IPS DF 6.9 (cell line): Measurements from ENCODE around the gene NEDD9.
A peak's percentile ranks its signal among the peaks of the same experiment; 100 is the strongest.

Experiments used
- DNase-seq: peaks from one replicate; pipeline ENCODE4 v3.0.0-alpha.2; 2013; ENCODE audit warnings: low read depth, low spot score
- H3K27ac ChIP-seq: one replicate; pipeline ENCODE4 v1.5.1; 2013; ENCODE audit warnings: low read length, control low read depth
- H3K27me3 ChIP-seq: 2 replicates; pipeline ENCODE4 v1.6.1; 2013; ENCODE audit warnings: mild to moderate bottlenecking, low read length; ENCODE audit not compliant: control insufficient read depth, insufficient read depth
- H3K36me3 ChIP-seq: 2 replicates; pipeline ENCODE4 v1.6.1; 2013; ENCODE audit warnings: low read length; ENCODE audit not compliant: control insufficient read depth, insufficient read depth
- H3K4me1 ChIP-seq: 2 replicates; pipeline ENCODE4 v1.6.1; 2013; ENCODE audit warnings: low read length; ENCODE audit not compliant: control insufficient read depth, insufficient read depth
- H3K4me3 ChIP-seq: 2 replicates; pipeline ENCODE4 v1.5.1; 2013; ENCODE audit warnings: mild to moderate bottlenecking, low read length
- H3K9me3 ChIP-seq: 2 replicates; pipeline ENCODE4 v1.6.1; 2013; ENCODE audit warnings: low read length, inconsistent platforms; ENCODE audit not compliant: control insufficient read depth, insufficient read depth
- WGBS: extraction: QIAGEN DNeasy Blood & Tissue Kit; methylation state at CpG from one replicate; pipeline ENCODE4 v1.1.7; 2013; ENCODE audit warnings: mixed read lengths, missing lambda C conversion rate; ENCODE audit not compliant: insufficient read length, insufficient coverage; 5-methylcytosine and 5-hydroxymethylcytosine counted together

NEDD9 gene

GRCh38 chr6:11244387-11245126, 12.1 kb upstream of the NEDD9 start:
- no peaks in the 10 kb centered on the region for H3K4me1 ChIP-seq
- no peaks in the 10 kb centered on the region for H3K27me3 ChIP-seq
- no peaks in the 10 kb centered on the region for H3K36me3 ChIP-seq
- no peak overlapping the region for H3K27ac ChIP-seq
- WGBS = 100% methylated on average over 1 of the region's 2 CpGs
- DNase-seq = no peak
- H3K4me3 ChIP-seq = no peak overlapping the region
- H3K9me3 ChIP-seq = no peaks in the 10 kb centered on the region

GRCh38 chr6:11243861-11244260, 11.4 kb upstream of the NEDD9 start:
- H3K9me3 ChIP-seq = no peaks in the 10 kb centered on the region
- H3K4me3 ChIP-seq = no peak overlapping the region
- WGBS = no CpG with 5 or more reads among the region's 1 CpG
- H3K36me3 ChIP-seq = no peaks in the 10 kb centered on the region
- DNase-seq = no peak
- H3K4me1 ChIP-seq = no peaks in the 10 kb centered on the region
- no peaks in the 10 kb centered on the region for H3K27me3 ChIP-seq
- no peak overlapping the region for H3K27ac ChIP-seq

GRCh38 chr6:11242711-11243110, 10.2 kb upstream of the NEDD9 start:
- Histone ChIP-seq H3K9me3 (no peaks in the 10 kb centered on the region), H3K27me3 (no peaks in the 10 kb centered on the region), H3K4me3 (no peak overlapping the region), H3K36me3 (no peaks in the 10 kb centered on the region), H3K4me1 (no peaks in the 10 kb centered on the region), H3K27ac (no peak overlapping the region)
- DNase-seq = no peak

- H3K9me3 ChIP-seq = no peaks in the 10 kb centered on the region
- WGBS = no CpG with 5 or more reads among the region's 17 CpGs
- DNase-seq = peak; percentile 61
- no peaks in the 10 kb centered on the region for H3K36me3 ChIP-seq
- no peak overlapping the region for H3K27ac ChIP-seq
- H3K4me1 ChIP-seq = no peaks in the 10 kb centered on the region
- no peak overlapping the region for H3K4me3 ChIP-seq
- no peaks in the 10 kb centered on the region for H3K27me3 ChIP-seq
These were observed 9.3 kb upstream of the NEDD9 start for GRCh38 chr6:11241793-11242201.

GRCh38 chr6:11241154-11241792, 8.8 kb upstream of the NEDD9 start:
- no peak for DNase-seq
- Histone ChIP-seq H3K9me3 (no peaks in the 10 kb centered on the region), H3K27me3 (no peaks in the 10 kb centered on the region), H3K4me1 (no peaks in the 10 kb centered on the region), H3K27ac (no peak overlapping the region), H3K4me3 (no peak overlapping the region), H3K36me3 (no peaks in the 10 kb centered on the region)
- no CpG with 5 or more reads among the region's 11 CpGs for WGBS

GRCh38 chr6:11237956-11238355, 5.5 kb upstream of the NEDD9 start:
- no peak overlapping the region for H3K4me3 ChIP-seq
- no peaks in the 10 kb centered on the region for H3K36me3 ChIP-seq
- H3K4me1 ChIP-seq = no peaks in the 10 kb centered on the region; the same call in 1 of the 2 replicates
- no peaks in the 10 kb centered on the region for H3K27me3 ChIP-seq
- no CpG with 5 or more reads among the region's 4 CpGs for WGBS
- no peaks in the 10 kb centered on the region for H3K9me3 ChIP-seq
- no peak for DNase-seq
- no peak overlapping the region for H3K27ac ChIP-seq

- WGBS = no CpG with 5 or more reads among the region's 4 CpGs
- no peak overlapping the region for H3K4me3 ChIP-seq
- H3K27ac ChIP-seq = no peak overlapping the region
- H3K4me1 ChIP-seq = no peaks in the 10 kb centered on the region; the same call in 1 of the 2 replicates
- no peaks in the 10 kb centered on the region for H3K27me3 ChIP-seq
- no peaks in the 10 kb centered on the region for H3K36me3 ChIP-seq
- DNase-seq = no peak
- H3K9me3 ChIP-seq = no peaks in the 10 kb centered on the region
These were observed 5.0 kb upstream of the NEDD9 start for GRCh38 chr6:11237428-11237827.

GRCh38 chr6:11236915-11237314, 4.4 kb upstream of the NEDD9 start:
- Histone ChIP-seq H3K27me3 (no peaks in the 10 kb centered on the region), H3K4me3 (no peak overlapping the region), H3K36me3 (no peaks in the 10 kb centered on the region), H3K27ac (no peak overlapping the region), H3K9me3 (no peaks in the 10 kb centered on the region), H3K4me1 (no peaks in the 10 kb centered on the region; the same call in 1 of the 2 replicates)
- DNase-seq = no peak
- no CpG with 5 or more reads among the region's 6 CpGs for WGBS

- DNase-seq = no peak
- no peaks in the 10 kb centered on the region for H3K27me3 ChIP-seq
- no peak overlapping the region for H3K27ac ChIP-seq
- H3K9me3 ChIP-seq = no peaks in the 10 kb centered on the region
- H3K4me1 ChIP-seq = no peaks in the 10 kb centered on the region; the same call in 1 of the 2 replicates
- no CpG with 5 or more reads among the region's 6 CpGs for WGBS
- no peaks in the 10 kb centered on the region for H3K36me3 ChIP-seq
- no peak overlapping the region for H3K4me3 ChIP-seq
These were observed 3.7 kb upstream of the NEDD9 start for GRCh38 chr6:11236076-11236750.

GRCh38 chr6:11235062-11235461, 2.6 kb upstream of the NEDD9 start:
- DNase-seq = no peak
- no peaks in the 10 kb centered on the region; the same call in 1 of the 2 replicates for H3K4me1 ChIP-seq
- no peaks in the 10 kb centered on the region for H3K9me3 ChIP-seq
- no peaks in the 10 kb centered on the region for H3K27me3 ChIP-seq
- H3K36me3 ChIP-seq = no peaks in the 10 kb centered on the region
- no peak overlapping the region for H3K4me3 ChIP-seq
- no peak overlapping the region for H3K27ac ChIP-seq
